RWPE2 (cell line): Measurements from ENCODE around the gene DIAPH2.

Source experiments
- ATAC-seq: fragments of 200-7000 bp; cut with Tn5 transposase; 3 replicates; pipeline ENCODE4 v1.9.1; 2021; ENCODE audit warnings: low read depth
- DNase-seq: peaks from one replicate; pipeline ENCODE4 v3.0.0-alpha.2; 2020; ENCODE audit warnings: low spot score
- H3K27ac ChIP-seq: fragments of 450-650 bp; 2 replicates; pipeline ENCODE4 v1.5.1; 2017; ENCODE audit warnings: mild to moderate bottlenecking; ENCODE audit not compliant: poor library complexity, severe bottlenecking
- H3K27me3 ChIP-seq: fragments of 250-450 bp; sonication (Bioruptor Pico); 2 replicates; pipeline ENCODE4 v1.5.1; 2021; ENCODE audit warnings: mild to moderate bottlenecking, moderate library complexity; ENCODE audit not compliant: insufficient read depth, poor library complexity, severe bottlenecking
- H3K36me3 ChIP-seq: fragments of 250-450 bp; sonication (Bioruptor Pico); 2 replicates; pipeline ENCODE4 v1.5.1; 2020; ENCODE audit warnings: low read depth, mild to moderate bottlenecking, moderate library complexity
- H3K4me1 ChIP-seq: fragments of 250-450 bp; sonication (Bioruptor Pico); 2 replicates; pipeline ENCODE4 v1.5.1; 2021; ENCODE audit warnings: mild to moderate bottlenecking, moderate library complexity; ENCODE audit not compliant: insufficient read depth, poor library complexity, severe bottlenecking
- H3K4me3 ChIP-seq: fragments of 250-450 bp; sonication (Bioruptor Pico); 2 replicates; pipeline ENCODE4 v1.5.1; 2021; ENCODE audit warnings: mild to moderate bottlenecking, moderate library complexity; ENCODE audit not compliant: severe bottlenecking
- H3K9me3 ChIP-seq: fragments of 250-450 bp; sonication (Bioruptor Pico); 2 replicates; pipeline ENCODE4 v1.5.1; 2021; ENCODE audit warnings: mild to moderate bottlenecking, moderate library complexity; ENCODE audit not compliant: severe bottlenecking
- CTCF ChIP-seq: fragments of 450-650 bp; IDR thresholded peaks from one replicate; pipeline ENCODE4 v1.5.1; 2017; ENCODE audit warnings: mild to moderate bottlenecking, moderate library complexity; ENCODE audit not compliant: poor library complexity, severe bottlenecking

The DIAPH2 gene

GRCh38 chrX:97215186-97215585 lies 530.5 kb downstream of the DIAPH2 start:
- Histone ChIP-seq H3K9me3 (no peaks in the 10 kb centered on the region), H3K4me1 (peaks cover 3% of the 10 kb centered on the region), H3K27me3 (no peaks in the 10 kb centered on the region), H3K27ac (no peak overlapping the region), H3K36me3 (no peaks in the 10 kb centered on the region), H3K4me3 (no peak overlapping the region)
- TF ChIP-seq CTCF = no peak
- ATAC-seq (no peak), DNase-seq (no peak)

DNA sequence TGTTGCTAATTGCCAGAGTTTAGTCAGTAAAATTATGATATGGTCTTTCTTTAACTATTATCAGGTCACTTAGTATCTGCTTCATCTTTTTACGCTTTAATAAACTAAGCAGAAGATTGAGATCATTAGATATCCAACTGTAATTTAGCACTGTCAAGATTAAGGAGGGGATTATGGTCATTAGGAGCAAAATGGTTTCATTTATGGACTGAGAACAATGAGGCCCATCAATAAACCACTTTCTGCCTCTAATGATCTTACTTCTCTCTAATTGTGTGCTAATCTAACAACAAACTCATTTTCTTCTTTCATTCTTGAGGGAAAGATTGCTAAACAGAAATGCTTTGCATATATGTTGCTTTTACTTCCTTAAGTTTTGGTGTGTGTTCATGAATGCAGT lies 539.5 kb downstream of the DIAPH2 start:
- no peaks in the 10 kb centered on the region for H3K27me3 ChIP-seq
- ATAC-seq (no peak), DNase-seq (no peak)
- no peaks in the 10 kb centered on the region for H3K36me3 ChIP-seq
- TF ChIP-seq CTCF = no peak
- no peak overlapping the region for H3K4me3 ChIP-seq
- H3K9me3 ChIP-seq = no peaks in the 10 kb centered on the region
- no peaks in the 10 kb centered on the region for H3K4me1 ChIP-seq
- no peak overlapping the region for H3K27ac ChIP-seq

DNA sequence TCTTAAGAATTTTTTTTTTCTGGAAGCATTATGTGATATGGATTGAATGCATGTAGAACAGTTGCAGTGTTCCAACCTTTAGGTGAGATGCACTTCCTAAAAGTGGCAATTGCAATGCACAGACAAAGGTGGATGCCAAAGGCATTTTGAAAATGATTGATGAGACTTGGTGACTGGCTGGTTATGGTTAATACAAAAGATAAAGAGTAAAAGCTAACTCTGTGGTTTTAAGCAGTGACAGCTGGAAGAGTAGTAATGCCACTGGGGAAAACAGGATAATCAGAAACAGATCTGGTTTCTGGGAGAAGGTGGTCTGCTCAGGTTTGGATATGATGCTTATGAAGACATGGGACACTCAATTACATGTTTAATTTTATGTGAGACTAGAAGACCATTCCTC lies 544.7 kb downstream of the DIAPH2 start:
- TF ChIP-seq CTCF = no peak
- H3K4me3 ChIP-seq = no peak overlapping the region
- no peak for ATAC-seq
- no peaks in the 10 kb centered on the region for H3K9me3 ChIP-seq
- H3K27ac ChIP-seq = no peak overlapping the region
- no peaks in the 10 kb centered on the region for H3K36me3 ChIP-seq
- H3K4me1 ChIP-seq = no peaks in the 10 kb centered on the region
- DNase-seq = no peak
- no peaks in the 10 kb centered on the region for H3K27me3 ChIP-seq

DNA sequence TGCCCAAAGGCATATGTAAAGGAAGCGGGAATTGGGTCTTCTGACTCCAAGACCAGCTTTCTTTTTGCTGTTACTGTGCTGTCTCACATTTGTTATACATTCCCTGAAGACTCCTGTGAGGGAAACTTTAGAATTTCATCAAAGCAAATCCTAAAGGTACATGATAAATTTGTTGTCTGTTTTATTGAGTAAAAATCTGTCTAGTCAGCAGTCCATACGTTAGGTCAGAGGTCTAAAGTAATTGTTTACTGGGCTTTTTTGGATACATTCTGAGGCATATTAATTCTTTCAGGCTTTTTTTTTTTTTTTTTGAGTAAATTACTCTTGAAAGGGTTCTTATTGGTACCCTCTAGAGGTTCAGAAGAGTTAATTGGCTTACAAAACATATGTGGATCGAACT lies 546.3 kb downstream of the DIAPH2 start:
- H3K4me1 ChIP-seq = no peaks in the 10 kb centered on the region
- H3K27ac ChIP-seq = no peak overlapping the region
- no peaks in the 10 kb centered on the region for H3K36me3 ChIP-seq
- no peak overlapping the region for H3K4me3 ChIP-seq
- no peaks in the 10 kb centered on the region for H3K9me3 ChIP-seq
- DNase-seq (no peak), ATAC-seq (no peak)
- H3K27me3 ChIP-seq = no peaks in the 10 kb centered on the region
- no peak for TF ChIP-seq CTCF

- H3K27me3 ChIP-seq = no peaks in the 10 kb centered on the region
- no peak overlapping the region for H3K4me3 ChIP-seq
- H3K36me3 ChIP-seq = no peaks in the 10 kb centered on the region
- DNase-seq = no peak
- H3K9me3 ChIP-seq = no peaks in the 10 kb centered on the region
- no peaks in the 10 kb centered on the region for H3K4me1 ChIP-seq
- no peak for ATAC-seq
- TF ChIP-seq CTCF = no peak
- no peak overlapping the region for H3K27ac ChIP-seq
Observed at GRCh38 chrX:97234471-97235081, 549.9 kb downstream of the DIAPH2 start.
